GM21447 (cell line): Measurements from ENCODE around the gene CCDC154.

Experiments used
- ATAC-seq: cut with Tn5 transposase; IDR thresholded peaks from one replicate; pipeline ENCODE4 v1.9.1; 2021; ENCODE audit not compliant: unreplicated experiment

CCDC154 gene

GRCh38 chr16:1425616-1426370 lies 18.6 kb downstream of the CCDC154 start:
- ATAC-seq = no peak

GRCh38 chr16:1424028-1424427 lies 20.3 kb downstream of the CCDC154 start:
- ATAC-seq = no peak

- ATAC-seq = no peak
These were observed 22.3 kb downstream of the CCDC154 start for GRCh38 chr16:1422076-1422475.

- peak; percentile 20 for ATAC-seq
These were observed 24.2 kb downstream of the CCDC154 start for GRCh38 chr16:1420111-1420539.

GRCh38 chr16:1416521-1416941 lies 27.8 kb downstream of the CCDC154 start:
- ATAC-seq = no peak

GRCh38 chr16:1414532-1415260 lies 29.7 kb downstream of the CCDC154 start, which contains the start of gene UNKL:
Gene UNKL, minus strand, starts transcription at chr16:1414704. Its CDS starts 13 bp downstream, at chr16:1414691.
- no peak for ATAC-seq

GRCh38 chr16:1413684-1414531 lies 30.4 kb downstream of the CCDC154 start:
- no peak for ATAC-seq

GRCh38 chr16:1412847-1413246 lies 31.5 kb downstream of the CCDC154 start:
- ATAC-seq = no peak

- peak; percentile 70 for ATAC-seq
These were observed 36.1 kb downstream of the CCDC154 start for GRCh38 chr16:1408171-1408837.

GRCh38 chr16:1407753-1408152 lies 36.6 kb downstream of the CCDC154 start:
- ATAC-seq = peak; percentile 7

GRCh38 chr16:1403733-1404132 lies 40.6 kb downstream of the CCDC154 start:
- ATAC-seq = no peak

GRCh38 chr16:1403036-1403435 lies 41.3 kb downstream of the CCDC154 start:
- no peak for ATAC-seq

GRCh38 chr16:1401758-1402154 lies 42.6 kb downstream of the CCDC154 start:
- no peak for ATAC-seq

- ATAC-seq = no peak
These were observed 43.1 kb downstream of the CCDC154 start for GRCh38 chr16:1401061-1401757.

GRCh38 chr16:1398826-1399581 lies 45.4 kb downstream of the CCDC154 start:
- ATAC-seq = no peak

GRCh38 chr16:1398351-1398750 lies 46.0 kb downstream of the CCDC154 start:
- ATAC-seq = no peak

GRCh38 chr16:1397779-1398178 lies 46.6 kb downstream of the CCDC154 start:
- no peak for ATAC-seq

- ATAC-seq = no peak
These were observed 48.8 kb downstream of the CCDC154 start for GRCh38 chr16:1395444-1396031.

- no peak for ATAC-seq
These were observed 49.9 kb downstream of the CCDC154 start for GRCh38 chr16:1394367-1394951.
